Measurements from ENCODE around the gene LAMA3.

The LAMA3 gene

GRCh38 chr18:23900994-23901393 lies 211.7 kb downstream of the LAMA3 start:
- peaks cover 18% of the 10 kb centered on the region for H3K27me3 Mint-ChIP-seq (ENCODE audit: low read depth, poor library complexity)
- peak overlapping the region; percentile 19 for H3K4me3 Mint-ChIP-seq
- H3K4me1 Mint-ChIP-seq = peaks cover 10% of the 10 kb centered on the region
- no peaks in the 10 kb centered on the region for H3K36me3 Mint-ChIP-seq (ENCODE audit: low read depth)
- no peak for TF ChIP-seq CTCF (IDR thresholded peaks at IDR 0.05)
- H3K9me3 Mint-ChIP-seq = no peaks in the 10 kb centered on the region
- no peak overlapping the region for H3K27ac Mint-ChIP-seq
- peak; percentile 16 for DNase-seq

DNA sequence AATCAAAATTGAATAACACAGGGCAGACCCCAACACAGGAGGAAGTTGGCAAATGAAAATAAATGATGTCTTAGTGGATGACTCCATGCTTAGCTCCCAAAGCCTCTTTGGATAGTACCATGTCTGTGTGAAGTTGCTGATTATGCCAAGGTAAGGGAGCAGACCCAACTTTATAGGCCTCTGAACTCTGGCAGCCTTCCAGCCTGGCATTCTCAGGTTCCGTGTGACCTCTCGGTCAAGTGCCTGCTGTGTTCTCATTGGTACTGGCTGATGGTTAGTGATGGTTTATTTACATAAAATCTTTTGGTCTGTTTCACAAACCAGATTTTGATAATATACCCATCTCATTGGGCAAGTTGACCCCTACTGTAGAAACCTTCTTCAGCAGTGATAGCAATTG lies 213.1 kb downstream of the LAMA3 start:
- no peaks in the 10 kb centered on the region for H3K36me3 Mint-ChIP-seq (ENCODE audit: low read depth)
- H3K4me3 Mint-ChIP-seq = no peak overlapping the region

GRCh38 chr18:23903971-23904370 lies 214.7 kb downstream of the LAMA3 start:
- no peak for TF ChIP-seq CTCF (IDR thresholded peaks at IDR 0.05)
- H3K27me3 Mint-ChIP-seq (ENCODE audit: low read depth, poor library complexity) = peaks cover 14% of the 10 kb centered on the region

More for the DNA sequence above, 213.1 kb downstream of the LAMA3 start:
- H3K9me3 Mint-ChIP-seq = no peaks in the 10 kb centered on the region
- H3K27me3 Mint-ChIP-seq (ENCODE audit: low read depth, poor library complexity) = peaks cover 18% of the 10 kb centered on the region
- no peak for TF ChIP-seq CTCF (IDR thresholded peaks at IDR 0.05)
- no peak for DNase-seq
- H3K4me1 Mint-ChIP-seq = peaks cover 10% of the 10 kb centered on the region
- no peak overlapping the region for H3K27ac Mint-ChIP-seq

GRCh38 chr18:23906658-23907057 lies 217.4 kb downstream of the LAMA3 start:
- no peak overlapping the region for H3K27ac Mint-ChIP-seq
- peaks cover 4% of the 10 kb centered on the region for H3K27me3 Mint-ChIP-seq (ENCODE audit: low read depth, poor library complexity)
- H3K36me3 Mint-ChIP-seq (ENCODE audit: low read depth) = no peaks in the 10 kb centered on the region
- no peaks in the 10 kb centered on the region for H3K9me3 Mint-ChIP-seq
- no peak for TF ChIP-seq CTCF (IDR thresholded peaks at IDR 0.05)
- DNase-seq = no peak
- no peak overlapping the region for H3K4me3 Mint-ChIP-seq
- no peaks in the 10 kb centered on the region for H3K4me1 Mint-ChIP-seq

More at GRCh38 chr18:23903971-23904370, 214.7 kb downstream of the LAMA3 start:
- H3K9me3 Mint-ChIP-seq = no peaks in the 10 kb centered on the region
- DNase-seq = no peak
- no peak overlapping the region for H3K27ac Mint-ChIP-seq
- no peaks in the 10 kb centered on the region for H3K36me3 Mint-ChIP-seq (ENCODE audit: low read depth)
- peaks cover 10% of the 10 kb centered on the region for H3K4me1 Mint-ChIP-seq
- H3K4me3 Mint-ChIP-seq = no peak overlapping the region

DNA sequence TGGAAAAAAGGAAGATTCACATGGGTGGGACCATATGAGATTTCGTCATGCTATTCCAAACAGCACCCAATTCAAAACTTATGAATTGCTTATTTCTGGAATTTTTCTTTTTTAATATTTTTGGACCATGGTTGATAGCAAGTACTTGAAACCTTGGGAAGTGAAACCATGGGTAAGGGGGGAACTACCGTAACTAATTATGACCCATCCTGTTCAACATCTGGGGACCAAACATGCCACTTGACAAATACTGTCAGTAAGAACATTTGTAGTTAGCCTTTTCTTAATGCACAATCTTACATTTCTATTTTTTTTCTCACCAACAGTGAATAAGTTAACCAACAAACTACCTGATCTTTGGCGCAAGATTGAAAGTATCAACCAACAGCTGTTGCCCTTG lies 219.6 kb downstream of the LAMA3 start:
- Mint-ChIP-seq H3K27me3 (ENCODE audit: low read depth, poor library complexity) (peaks cover 4% of the 10 kb centered on the region), H3K36me3 (ENCODE audit: low read depth) (no peaks in the 10 kb centered on the region), H3K4me1 (no peaks in the 10 kb centered on the region), H3K4me3 (no peak overlapping the region), H3K9me3 (no peaks in the 10 kb centered on the region), H3K27ac (no peak overlapping the region)
- DNase-seq = no peak
- no peak for TF ChIP-seq CTCF (IDR thresholded peaks at IDR 0.05)

- no peak overlapping the region for H3K4me3 Mint-ChIP-seq
- TF ChIP-seq CTCF (IDR thresholded peaks at IDR 0.05) = no peak
- no peak overlapping the region for H3K27ac Mint-ChIP-seq
- H3K4me1 Mint-ChIP-seq = no peaks in the 10 kb centered on the region
- no peak for DNase-seq
- no peaks in the 10 kb centered on the region for H3K36me3 Mint-ChIP-seq (ENCODE audit: low read depth)
- H3K9me3 Mint-ChIP-seq = no peaks in the 10 kb centered on the region
- H3K27me3 Mint-ChIP-seq (ENCODE audit: low read depth, poor library complexity) = peaks cover 4% of the 10 kb centered on the region
Measured at GRCh38 chr18:23910032-23910431, 220.8 kb downstream of the LAMA3 start.
